ENCODE data around the gene USPL1. TPM values are rescaled to one million over a fixed set of nuclear protein-coding genes. Genes with fewer than 3 reads are reported as not detected.

The USPL1 gene
- total and polyA plus RNA-seq, 2 experiments from 2014 or later: 9.5 to 22.0 TPM

DNA sequence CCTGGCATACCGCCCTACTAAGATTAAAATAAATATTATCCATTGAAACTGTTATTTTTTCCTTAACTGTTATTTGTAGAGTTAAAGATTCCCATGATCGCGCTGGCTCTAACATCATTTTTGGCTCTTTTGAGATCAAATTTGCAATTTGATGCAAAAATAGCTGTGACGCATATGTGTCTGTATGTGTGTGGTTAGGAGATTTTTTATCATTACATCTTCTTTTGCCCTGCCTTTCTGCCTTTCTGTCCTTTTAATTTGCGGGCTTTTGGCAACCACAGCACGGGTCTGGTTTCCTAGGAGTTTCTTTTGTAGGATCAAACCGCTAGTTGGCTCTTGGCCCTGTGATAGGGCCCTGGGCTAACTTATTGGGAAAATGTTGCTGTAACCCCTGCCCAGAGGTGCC, 80.3 kb downstream of the USPL1 start:
- no peak for TF ChIP-seq EZH2 (IDR thresholded peaks at IDR 0.05; ENCODE audit: borderline replicate concordance)
- no peak for TF ChIP-seq CTCF (IDR thresholded peaks at IDR 0.05; ENCODE audit: poor library complexity)
- TF ChIP-seq EZH2phosphoT487 (IDR thresholded peaks at IDR 0.05; ENCODE audit: low read depth, severe bottlenecking, unreplicated experiment): no peak
- H3K27ac ChIP-seq: no peak overlapping the region
- no peaks in the 10 kb centered on the region for H3K36me3 ChIP-seq (replicated peaks; ENCODE audit: insufficient read depth, low read depth)
- no peaks in the 10 kb centered on the region for H3K4me1 ChIP-seq (ENCODE audit: insufficient read depth)
- no peaks in the 10 kb centered on the region for H4K20me1 ChIP-seq (ENCODE audit: insufficient read depth, poor library complexity, severe bottlenecking)
- no peak overlapping the region for H3K4me3 ChIP-seq
- WGBS (ENCODE audit: low lambda C conversion rate, missing lambda C conversion rate): 85% methylated on average over 7 of the region's 7 CpGs
- DNase-seq (ENCODE audit: low spot score): no peak
- no peaks in the 10 kb centered on the region for H3K9me2 ChIP-seq (replicated peaks; ENCODE audit: insufficient read depth)
- H3K4me2 ChIP-seq: no peak overlapping the region
- no peaks in the 10 kb centered on the region for H3K9me3 ChIP-seq (ENCODE audit: low read depth)
- no peaks in the 10 kb centered on the region for H3K27me3 ChIP-seq
- H3K79me2 ChIP-seq: no peaks in the 10 kb centered on the region
- no peak overlapping the region for H2AFZ ChIP-seq

DNA sequence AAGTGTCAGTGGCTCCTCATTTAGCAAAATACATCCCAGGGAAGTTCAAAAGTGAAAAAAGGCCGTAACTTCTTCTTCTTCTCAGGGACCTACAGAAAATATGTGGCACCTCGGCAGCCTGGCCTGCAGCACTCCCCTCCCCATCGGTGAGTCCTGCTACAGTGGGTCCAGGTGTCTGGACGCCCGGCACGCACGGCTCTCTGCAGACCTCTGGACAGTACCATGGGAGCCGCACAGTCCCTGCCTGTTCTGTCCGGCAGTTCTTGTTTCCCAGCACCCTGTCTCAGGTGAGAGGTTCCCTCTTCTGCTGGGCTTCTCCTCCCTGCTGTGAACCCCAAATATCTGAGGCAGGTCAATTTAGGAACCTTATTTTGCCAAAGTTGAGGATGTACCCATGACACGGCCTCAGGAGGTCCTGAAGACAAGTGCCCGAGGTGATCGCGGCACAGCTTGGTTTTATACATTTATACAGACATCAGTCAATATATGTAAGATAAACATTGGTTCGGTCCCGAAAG, 80.8 kb downstream of the USPL1 start:
- TF ChIP-seq CTCF (IDR thresholded peaks at IDR 0.05; ENCODE audit: poor library complexity): no peak
- no peak for TF ChIP-seq EZH2phosphoT487 (IDR thresholded peaks at IDR 0.05; ENCODE audit: low read depth, severe bottlenecking, unreplicated experiment)
- TF ChIP-seq EZH2 (IDR thresholded peaks at IDR 0.05; ENCODE audit: borderline replicate concordance): no peak
- Histone ChIP-seq H3K4me1 (ENCODE audit: insufficient read depth) (no peaks in the 10 kb centered on the region), H4K20me1 (ENCODE audit: insufficient read depth, poor library complexity, severe bottlenecking) (no peaks in the 10 kb centered on the region), H3K4me2 (no peak overlapping the region), H3K9me3 (ENCODE audit: low read depth) (no peaks in the 10 kb centered on the region), H3K27me3 (no peaks in the 10 kb centered on the region), H3K9me2 (replicated peaks; ENCODE audit: insufficient read depth) (no peaks in the 10 kb centered on the region), H3K36me3 (replicated peaks; ENCODE audit: insufficient read depth, low read depth) (no peaks in the 10 kb centered on the region), H2AFZ (no peak overlapping the region), H3K27ac (no peak overlapping the region), H3K4me3 (no peak overlapping the region), H3K79me2 (no peaks in the 10 kb centered on the region)
- DNase-seq (ENCODE audit: low spot score): no peak
- WGBS (ENCODE audit: low lambda C conversion rate, missing lambda C conversion rate): 80% methylated on average over 15 of the region's 15 CpGs

DNA sequence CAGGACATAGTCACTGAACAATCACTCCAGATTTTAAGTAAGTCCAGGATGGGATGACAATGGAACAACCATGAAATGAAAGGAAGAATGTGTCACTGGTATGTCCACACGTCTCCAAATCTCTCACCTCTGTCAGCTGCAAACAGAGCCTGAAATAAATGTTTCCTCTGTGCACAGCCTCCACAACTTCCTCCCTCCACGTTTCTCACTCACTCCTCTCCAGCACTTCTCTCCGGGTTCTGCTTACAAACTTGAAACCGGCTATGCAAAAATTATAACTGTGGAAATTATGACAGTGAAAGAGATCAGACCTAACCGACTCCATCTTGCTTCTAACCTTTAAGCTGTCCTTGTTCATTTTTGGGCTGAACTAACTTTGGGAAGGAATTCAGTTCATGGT, 82.6 kb downstream of the USPL1 start:
- Histone ChIP-seq H3K4me3 (no peak overlapping the region), H3K9me3 (ENCODE audit: low read depth) (no peaks in the 10 kb centered on the region), H3K4me1 (ENCODE audit: insufficient read depth) (no peaks in the 10 kb centered on the region), H2AFZ (no peak overlapping the region), H4K20me1 (ENCODE audit: insufficient read depth, poor library complexity, severe bottlenecking) (no peaks in the 10 kb centered on the region), H3K4me2 (no peak overlapping the region), H3K79me2 (no peaks in the 10 kb centered on the region), H3K36me3 (replicated peaks; ENCODE audit: insufficient read depth, low read depth) (no peaks in the 10 kb centered on the region), H3K27me3 (no peaks in the 10 kb centered on the region), H3K27ac (no peak overlapping the region), H3K9me2 (replicated peaks; ENCODE audit: insufficient read depth) (no peaks in the 10 kb centered on the region)
- no peak for TF ChIP-seq EZH2 (IDR thresholded peaks at IDR 0.05; ENCODE audit: borderline replicate concordance)
- no peak for TF ChIP-seq EZH2phosphoT487 (IDR thresholded peaks at IDR 0.05; ENCODE audit: low read depth, severe bottlenecking, unreplicated experiment)
- TF ChIP-seq CTCF (IDR thresholded peaks at IDR 0.05; ENCODE audit: poor library complexity): no peak
- DNase-seq (ENCODE audit: low spot score): no peak
- WGBS (ENCODE audit: low lambda C conversion rate, missing lambda C conversion rate): 63% methylated on average over 5 of the region's 5 CpGs

- Histone ChIP-seq H3K27ac (no peak overlapping the region), H3K4me1 (ENCODE audit: insufficient read depth) (no peaks in the 10 kb centered on the region), H3K9me3 (ENCODE audit: low read depth) (no peaks in the 10 kb centered on the region), H2AFZ (no peak overlapping the region), H4K20me1 (ENCODE audit: insufficient read depth, poor library complexity, severe bottlenecking) (no peaks in the 10 kb centered on the region), H3K9me2 (replicated peaks; ENCODE audit: insufficient read depth) (no peaks in the 10 kb centered on the region), H3K4me3 (no peak overlapping the region), H3K27me3 (no peaks in the 10 kb centered on the region), H3K4me2 (no peak overlapping the region), H3K79me2 (no peaks in the 10 kb centered on the region), H3K36me3 (replicated peaks; ENCODE audit: insufficient read depth, low read depth) (no peaks in the 10 kb centered on the region)
- TF ChIP-seq EZH2 (IDR thresholded peaks at IDR 0.05; ENCODE audit: borderline replicate concordance) (no peak), CTCF (IDR thresholded peaks at IDR 0.05; ENCODE audit: poor library complexity) (no peak), EZH2phosphoT487 (IDR thresholded peaks at IDR 0.05; ENCODE audit: low read depth, severe bottlenecking, unreplicated experiment) (no peak)
- 93% methylated on average over 4 of the region's 4 CpGs for WGBS (ENCODE audit: low lambda C conversion rate, missing lambda C conversion rate)
- no peak for DNase-seq (ENCODE audit: low spot score)
These were observed 84.3 kb downstream of the USPL1 start for GRCh38 chr13:30702006-30702405.
